HCT116 (cell line): ENCODE measurements around the gene ASF1A. TPM values are rescaled to one million over a fixed set of nuclear protein-coding genes. Genes with fewer than 3 reads are reported as not detected.

Experiments used
- ATAC-seq: fragments of 200-7000 bp; cut with Tn5 transposase; 2 replicates; pipeline ENCODE4 v1.9.1; 2020; ENCODE audit warnings: mild to moderate bottlenecking, moderate library complexity
- BruUV-seq: library from RNA; stranded (reverse); fragments of 400-500 nt; replicated peaks from 2 replicates; lab custom pipeline; 2021; lab: Mats Ljungman, UMichigan
- CTCF ChIA-PET: fragments of 300-600 bp; sonication (Branson Sonifier 250); formaldehyde crosslinking; loops from one replicate; lab custom pipeline; 2021; ENCODE audit warnings: antibody characterized with exemption; lab: Charles Lee
- POLR2A ChIA-PET: fragments of 300-600, 350-600 bp; sonication (Branson Sonifier 250); formaldehyde crosslinking; loops from one replicate; lab custom pipeline; 2021; ENCODE audit warnings: antibody characterized with exemption; lab: Charles Lee
- RAD21 ChIA-PET, 2 experiments: fragments of 300-600 bp; sonication (Branson Sonifier 250); formaldehyde crosslinking; loops; one replicate each; lab custom pipeline; 2023; ENCODE audit warnings: low total read pairs in 2 of 2; ENCODE audit not compliant: uncharacterized antibody in 2 of 2, unreplicated experiment in 2 of 2, low non-redundant PET in 1 of 2; lab: Charles Lee
- DNase-seq: peaks from one replicate; pipeline ENCODE4 v3.0.0-alpha.2; 2010; ENCODE audit warnings: low read depth, low spot score
- H2AFZ ChIP-seq: fragments of 200-600 bp; shearing (Covaris generic), sonication (generic); 2 replicates; pipeline ENCODE4 v1.6.1; 2017; ENCODE audit warnings: low read depth, mixed run types, mixed read lengths, antibody characterized with exemption, low read length; ENCODE audit not compliant: poor library complexity, severe bottlenecking
- H3K27ac ChIP-seq: 2 replicates; pipeline ENCODE4 v1.5.1; 2012; ENCODE audit warnings: low read depth, low read length
- H3K27me3 ChIP-seq: fragments of 200-600 bp; sonication (generic); 2 replicates; pipeline ENCODE4 v1.6.1; 2016; ENCODE audit warnings: mixed run types, low read length, mixed read lengths; ENCODE audit not compliant: insufficient read depth
- H3K36me3 ChIP-seq, 2 experiments: fragments of 200-500 bp in 1 of 2; fragments of 200-600 bp in 1 of 2; sonication (Bioruptor generic) in 1 of 2; sonication (generic) in 1 of 2; 2 replicates each; pipeline versions ENCODE4 v1.5.1 to v1.6.1; 2014 to 2016; ENCODE audit warnings: low read length in 2 of 2, inconsistent platforms in 1 of 2, mixed read lengths in 1 of 2, mixed run types in 1 of 2; ENCODE audit not compliant: insufficient read depth in 2 of 2, control insufficient read depth in 1 of 2
- H3K4me1 ChIP-seq, 2 experiments: fragments of 200-600 bp in 1 of 2; sonication (generic) in 1 of 2; 2 replicates each; pipeline versions ENCODE4 v1.5.1 to v1.6.1; 2012 to 2017; ENCODE audit warnings: low read length in 2 of 2, inconsistent platforms in 1 of 2, mild to moderate bottlenecking in 1 of 2, mixed read lengths in 1 of 2, mixed run types in 1 of 2, moderate library complexity in 1 of 2; ENCODE audit not compliant: insufficient read depth in 2 of 2, control insufficient read depth in 1 of 2
- H3K4me2 ChIP-seq: fragments of 200-600 bp; sonication (generic); 2 replicates; pipeline ENCODE4 v1.6.1; 2017; ENCODE audit warnings: mixed run types, low read length, mixed read lengths
- H3K4me3 ChIP-seq, 2 experiments: fragments of 200-600 bp in 1 of 2; sonication (generic) in 1 of 2; replicated peaks in 1 of 2; 2 replicates each; pipeline ENCODE4 v1.5.1; 2011 to 2016; ENCODE audit warnings: low read length in 2 of 2, control low read depth in 1 of 2, low read depth in 1 of 2, mild to moderate bottlenecking in 1 of 2, mixed read lengths in 1 of 2, mixed run types in 1 of 2
- H3K79me2 ChIP-seq: fragments of 200-600 bp; sonication (generic); 2 replicates; pipeline ENCODE4 v1.6.1; 2017; ENCODE audit warnings: mild to moderate bottlenecking, mixed run types, low read length, moderate library complexity, mixed read lengths; ENCODE audit not compliant: insufficient read depth
- H3K9ac ChIP-seq: fragments of 200-600 bp; sonication (generic); 2 replicates; pipeline ENCODE4 v1.6.1; 2016; ENCODE audit warnings: low read length, mixed read lengths
- H3K9me2 ChIP-seq: fragments of 200-600 bp; sonication (generic), shearing (Covaris generic); 2 replicates; pipeline ENCODE4 v1.6.1; 2017; ENCODE audit warnings: mixed run types, mild to moderate bottlenecking, moderate library complexity; ENCODE audit not compliant: insufficient read depth
- H3K9me3 ChIP-seq, 2 experiments: fragments of 200-500 bp in 1 of 2; fragments of 200-600 bp in 1 of 2; sonication (Bioruptor generic) in 1 of 2; sonication (generic) in 1 of 2; 2 replicates each; pipeline ENCODE4 v1.6.1; 2014 to 2017; ENCODE audit warnings: low read length in 2 of 2, mixed read lengths in 2 of 2, inconsistent platforms in 1 of 2, low read depth in 1 of 2, mild to moderate bottlenecking in 1 of 2, mixed run types in 1 of 2, moderate library complexity in 1 of 2; ENCODE audit not compliant: control insufficient read depth in 1 of 2, insufficient read depth in 1 of 2
- H4K20me1 ChIP-seq: fragments of 200-600 bp; sonication (generic), shearing (Covaris generic); 2 replicates; pipeline ENCODE4 v1.6.1; 2017; ENCODE audit warnings: mixed run types, mild to moderate bottlenecking, moderate library complexity; ENCODE audit not compliant: insufficient read depth
- CBX3 ChIP-seq: IDR thresholded peaks from 2 replicates; pipeline ENCODE4 v1.6.1; 2012; ENCODE audit warnings: low read depth
- CTCF ChIP-seq, 3 experiments: fragments of 200-600 bp in 1 of 3; sonication (generic) in 1 of 3; IDR thresholded peaks in 2 of 3; conservative IDR thresholded peaks in 1 of 3; 2 replicates each; pipeline ENCODE4 v1.5.1; 2012 to 2017; ENCODE audit warnings: low read depth in 2 of 3, low read length in 2 of 3, antibody characterized with exemption in 1 of 3, borderline replicate concordance in 1 of 3, control low read depth in 1 of 3, mild to moderate bottlenecking in 1 of 3, mixed read lengths in 1 of 3, mixed run types in 1 of 3, moderate library complexity in 1 of 3; ENCODE audit not compliant: insufficient read depth in 1 of 3
- ELF1 ChIP-seq: IDR thresholded peaks from 2 replicates; pipeline ENCODE4 v1.6.1; 2012; ENCODE audit warnings: low read depth, borderline replicate concordance
- EZH2phosphoT487 ChIP-seq: fragments of 200-600 bp; IDR thresholded peaks from 2 replicates; pipeline ENCODE4 v1.6.1; 2018; ENCODE audit warnings: antibody characterized with exemption, borderline replicate concordance
- FOSL1 ChIP-seq: IDR thresholded peaks from 2 replicates; pipeline ENCODE4 v1.6.1; 2012; ENCODE audit warnings: low read depth
- MAX ChIP-seq: IDR thresholded peaks from 2 replicates; pipeline ENCODE4 v1.6.1; 2012
- SIN3A ChIP-seq: IDR thresholded peaks from 2 replicates; pipeline ENCODE4 v1.6.1; 2012; ENCODE audit warnings: low read depth
- TCF7L2 ChIP-seq: IDR thresholded peaks from 2 replicates; pipeline ENCODE4 v1.7.0; 2011; ENCODE audit warnings: borderline replicate concordance, inconsistent platforms; ENCODE audit not compliant: insufficient read depth, insufficient read length; ENCODE audit errors: extremely low read depth
- ZNF274 ChIP-seq: fragments of 200-500 bp; sonication (Bioruptor generic); IDR thresholded peaks from 2 replicates; pipeline ENCODE4 v1.6.1; 2014; ENCODE audit warnings: mild to moderate bottlenecking, low read depth, low read length, inconsistent platforms
- intact Hi-C: fragments of 100-400 bp; cut with micrococcal nuclease; formaldehyde crosslinking; loops from 2 replicates; pipeline ENCODE4 v1.10.0; 2022
- total RNA-seq: library from RNA; stranded (reverse); gene quantifications from one replicate; pipeline ENCODE4 v1.2.1, GENCODE V29; 2021; ENCODE audit not compliant: unreplicated experiment
- TF ChIP-seq, protein P1 (sequence below): IDR thresholded peaks from 2 replicates; pipeline ENCODE4 v1.6.1; 2012; ENCODE audit warnings: low read depth
- TF ChIP-seq, protein P2 (sequence below): IDR thresholded peaks from 2 replicates; pipeline ENCODE4 v1.6.1; 2011; ENCODE audit warnings: mild to moderate bottlenecking, low read length, moderate library complexity; ENCODE audit not compliant: insufficient replicate concordance; ENCODE audit errors: extremely low read depth

Gene ASF1A
- total RNA-seq, 1 experiment from 2014 or later, result 23.3 TPM

DNA sequence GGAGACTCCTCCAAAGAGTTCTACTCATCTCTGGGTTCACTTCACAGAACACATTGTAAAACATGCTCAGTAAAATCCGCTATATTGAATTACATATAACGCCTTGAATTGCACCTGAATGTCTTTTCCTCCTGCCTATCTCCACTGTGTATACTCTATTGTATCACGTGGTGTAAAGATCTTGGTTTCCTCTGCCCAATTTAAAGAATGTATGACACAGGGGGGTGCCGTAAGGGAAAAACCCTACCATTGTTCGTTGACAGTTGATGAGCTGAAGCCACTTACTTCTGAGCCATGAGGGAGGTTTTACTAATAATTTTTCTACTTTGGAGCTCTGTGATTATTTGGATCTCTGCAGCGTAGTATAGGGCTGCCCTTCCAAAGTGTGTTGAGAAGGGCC is 6.0 kb downstream of the ASF1A start:
- RAD21 ChIA-PET, result no interaction called here

More for the DNA sequence above, 6.0 kb downstream of the ASF1A start:
- ChIA-PET CTCF (no interaction called here), POLR2A (no interaction called here)
- no peak overlapping the region for H3K4me3 ChIP-seq
- DNase-seq, result no peak
- H2AFZ ChIP-seq, result no peak overlapping the region
- peaks cover 8 to 13% of the 10 kb centered on the region in 2 experiments for H3K4me1 ChIP-seq
- no peak overlapping the region for H3K27ac ChIP-seq
- H3K79me2 ChIP-seq, result peaks cover 81% of the 10 kb centered on the region
- no peak overlapping the region for H3K9ac ChIP-seq
- H4K20me1 ChIP-seq, result no peaks in the 10 kb centered on the region
- TF ChIP-seq SIN3A (no peak), TCF7L2 (no peak), MAX (no peak), CTCF (IDR thresholded peaks at IDR 0.05 in 2 of 3, conservative IDR thresholded peaks at IDR 0.05 in 1 of 3; ENCODE audit: borderline replicate concordance in 1 of 3, insufficient read depth in 1 of 3, low read depth in 2 of 3, low read length in 2 of 3) (no peak), EZH2phosphoT487 (no peak), ZNF274 (no peak), FOSL1 (no peak), CBX3 (no peak), ELF1 (no peak)
- TF ChIP-seq, protein P1, sequence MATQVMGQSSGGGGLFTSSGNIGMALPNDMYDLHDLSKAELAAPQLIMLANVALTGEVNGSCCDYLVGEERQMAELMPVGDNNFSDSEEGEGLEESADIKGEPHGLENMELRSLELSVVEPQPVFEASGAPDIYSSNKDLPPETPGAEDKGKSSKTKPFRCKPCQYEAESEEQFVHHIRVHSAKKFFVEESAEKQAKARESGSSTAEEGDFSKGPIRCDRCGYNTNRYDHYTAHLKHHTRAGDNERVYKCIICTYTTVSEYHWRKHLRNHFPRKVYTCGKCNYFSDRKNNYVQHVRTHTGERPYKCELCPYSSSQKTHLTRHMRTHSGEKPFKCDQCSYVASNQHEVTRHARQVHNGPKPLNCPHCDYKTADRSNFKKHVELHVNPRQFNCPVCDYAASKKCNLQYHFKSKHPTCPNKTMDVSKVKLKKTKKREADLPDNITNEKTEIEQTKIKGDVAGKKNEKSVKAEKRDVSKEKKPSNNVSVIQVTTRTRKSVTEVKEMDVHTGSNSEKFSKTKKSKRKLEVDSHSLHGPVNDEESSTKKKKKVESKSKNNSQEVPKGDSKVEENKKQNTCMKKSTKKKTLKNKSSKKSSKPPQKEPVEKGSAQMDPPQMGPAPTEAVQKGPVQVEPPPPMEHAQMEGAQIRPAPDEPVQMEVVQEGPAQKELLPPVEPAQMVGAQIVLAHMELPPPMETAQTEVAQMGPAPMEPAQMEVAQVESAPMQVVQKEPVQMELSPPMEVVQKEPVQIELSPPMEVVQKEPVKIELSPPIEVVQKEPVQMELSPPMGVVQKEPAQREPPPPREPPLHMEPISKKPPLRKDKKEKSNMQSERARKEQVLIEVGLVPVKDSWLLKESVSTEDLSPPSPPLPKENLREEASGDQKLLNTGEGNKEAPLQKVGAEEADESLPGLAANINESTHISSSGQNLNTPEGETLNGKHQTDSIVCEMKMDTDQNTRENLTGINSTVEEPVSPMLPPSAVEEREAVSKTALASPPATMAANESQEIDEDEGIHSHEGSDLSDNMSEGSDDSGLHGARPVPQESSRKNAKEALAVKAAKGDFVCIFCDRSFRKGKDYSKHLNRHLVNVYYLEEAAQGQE, result no peak
- TF ChIP-seq, protein P2, sequence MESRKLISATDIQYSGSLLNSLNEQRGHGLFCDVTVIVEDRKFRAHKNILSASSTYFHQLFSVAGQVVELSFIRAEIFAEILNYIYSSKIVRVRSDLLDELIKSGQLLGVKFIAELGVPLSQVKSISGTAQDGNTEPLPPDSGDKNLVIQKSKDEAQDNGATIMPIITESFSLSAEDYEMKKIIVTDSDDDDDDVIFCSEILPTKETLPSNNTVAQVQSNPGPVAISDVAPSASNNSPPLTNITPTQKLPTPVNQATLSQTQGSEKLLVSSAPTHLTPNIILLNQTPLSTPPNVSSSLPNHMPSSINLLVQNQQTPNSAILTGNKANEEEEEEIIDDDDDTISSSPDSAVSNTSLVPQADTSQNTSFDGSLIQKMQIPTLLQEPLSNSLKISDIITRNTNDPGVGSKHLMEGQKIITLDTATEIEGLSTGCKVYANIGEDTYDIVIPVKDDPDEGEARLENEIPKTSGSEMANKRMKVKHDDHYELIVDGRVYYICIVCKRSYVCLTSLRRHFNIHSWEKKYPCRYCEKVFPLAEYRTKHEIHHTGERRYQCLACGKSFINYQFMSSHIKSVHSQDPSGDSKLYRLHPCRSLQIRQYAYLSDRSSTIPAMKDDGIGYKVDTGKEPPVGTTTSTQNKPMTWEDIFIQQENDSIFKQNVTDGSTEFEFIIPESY, result no peak
- H3K36me3 ChIP-seq, result peaks cover 7 to 23% of the 10 kb centered on the region in 2 experiments; a peak in 2 of 4 replicates
- no TSS peak for BruUV-seq
- no peaks in the 10 kb centered on the region for H3K27me3 ChIP-seq
- no peaks in the 10 kb centered on the region for H3K9me3 ChIP-seq
- intact Hi-C loops, result loop anchor here (10.0 kb wide), 2 partner anchors 245 to 335 kb away; partner anchors contain the start of gene CEP85L
- ATAC-seq, result no peak
- no peak overlapping the region for H3K4me2 ChIP-seq
- no peaks in the 10 kb centered on the region for H3K9me2 ChIP-seq
